SK-N-SH (cell line): ENCODE results near the gene E2F4. TPM values are rescaled to one million over a fixed set of nuclear protein-coding genes. Genes with fewer than 3 reads are reported as not detected.
A peak's percentile ranks its signal among the peaks of the same experiment; 100 is the strongest.

Source experiments
- CTCF ChIA-PET: fragments of 300-600, 350-600 bp; formaldehyde crosslinking; extraction: SDS; loops from one replicate; lab custom pipeline; 2021; lab: Yijun Ruan, JAX
- POLR2A ChIA-PET: fragments of 350-600 bp; sonication (Branson Sonifier 250); formaldehyde crosslinking; extraction: SDS; loops from one replicate; lab custom pipeline; 2020; ENCODE audit warnings: antibody characterized with exemption, inconsistent platforms; lab: Yijun Ruan, JAX
- DNase-seq: peaks from one replicate; pipeline ENCODE4 v3.0.0; 2012
- H2AFZ ChIP-seq: fragments of 200-600 bp; sonication (generic); 2 replicates; pipeline ENCODE4 v1.8.1; 2016; ENCODE audit warnings: antibody characterized with exemption, mild to moderate bottlenecking, low read depth
- H3F3A ChIP-seq: fragments of 200-600 bp; sonication (generic); replicated peaks from 2 replicates; pipeline ENCODE3; 2016; ENCODE audit warnings: antibody characterized with exemption, mild to moderate bottlenecking; ENCODE audit not compliant: insufficient read depth
- H3K27ac ChIP-seq, 2 experiments: fragments of 200-500 bp in 1 of 2; fragments of 200-600 bp in 1 of 2; sonication (Bioruptor generic) in 1 of 2; sonication (generic), shearing (Covaris generic) in 1 of 2; 2 replicates each; pipeline versions ENCODE4 v1.5.1 to v1.6.1; 2014 to 2016; ENCODE audit warnings: low read depth in 2 of 2, inconsistent platforms in 1 of 2, low read length in 1 of 2, mild to moderate bottlenecking in 1 of 2, mixed read lengths in 1 of 2
- H3K27me3 ChIP-seq: fragments of 200-600 bp; sonication (generic), shearing (Covaris generic); 2 replicates; pipeline ENCODE4 v1.6.1; 2016; ENCODE audit warnings: mixed run types; ENCODE audit not compliant: insufficient read depth
- H3K36me3 ChIP-seq, 2 experiments: fragments of 200-500 bp in 1 of 2; fragments of 200-600 bp in 1 of 2; sonication (Bioruptor generic) in 1 of 2; sonication (generic) in 1 of 2; replicated peaks in 1 of 2; 2 replicates each; pipeline versions ENCODE3 to v1.5.1; 2014 to 2016; ENCODE audit warnings: low read length in 1 of 2, mild to moderate bottlenecking in 1 of 2; ENCODE audit not compliant: insufficient read depth in 2 of 2, control insufficient read depth in 1 of 2
- H3K4me1 ChIP-seq, 2 experiments: fragments of 200-500 bp in 1 of 2; fragments of 200-600 bp in 1 of 2; sonication (Bioruptor generic) in 1 of 2; sonication (generic), shearing (Covaris generic) in 1 of 2; 2 replicates each; pipeline versions ENCODE4 v1.5.1 to v1.6.1; 2014 to 2016; ENCODE audit warnings: low read depth in 1 of 2, low read length in 1 of 2, mixed run types in 1 of 2; ENCODE audit not compliant: insufficient read depth in 2 of 2, control insufficient read depth in 1 of 2
- H3K4me2 ChIP-seq: fragments of 200-600 bp; sonication (generic), shearing (Covaris generic); 2 replicates; pipeline ENCODE4 v1.6.1; 2017; ENCODE audit warnings: mixed run types
- H3K4me3 ChIP-seq, 2 experiments: fragments of 200-500 bp in 1 of 2; fragments of 200-600 bp in 1 of 2; sonication (Bioruptor generic) in 1 of 2; sonication (generic), shearing (Covaris generic) in 1 of 2; 2 replicates each; pipeline versions ENCODE4 v1.5.1 to v1.8.1; 2014 to 2016; ENCODE audit warnings: low read depth in 2 of 2, inconsistent platforms in 1 of 2, low read length in 1 of 2, mild to moderate bottlenecking in 1 of 2, mixed read lengths in 1 of 2, moderate library complexity in 1 of 2
- H3K79me2 ChIP-seq: fragments of 200-600 bp; sonication (generic); 2 replicates; pipeline ENCODE4 v1.8.1; 2017; ENCODE audit warnings: mild to moderate bottlenecking; ENCODE audit not compliant: insufficient read depth
- H3K9ac ChIP-seq: fragments of 200-600 bp; sonication (generic); 2 replicates; pipeline ENCODE4 v1.6.1; 2017; ENCODE audit warnings: mixed run types
- H3K9me2 ChIP-seq: fragments of 200-600 bp; sonication (generic); 2 replicates; pipeline ENCODE4 v1.6.1; 2017; ENCODE audit warnings: mixed run types
- H3K9me3 ChIP-seq: fragments of 200-600 bp; sonication (generic); 2 replicates; pipeline ENCODE4 v1.6.1; 2017; ENCODE audit warnings: mixed run types, mild to moderate bottlenecking, moderate library complexity
- H4K20me1 ChIP-seq: fragments of 200-600 bp; sonication (generic); 2 replicates; pipeline ENCODE4 v1.6.1; 2017; ENCODE audit warnings: mild to moderate bottlenecking, mixed run types; ENCODE audit not compliant: insufficient read depth
- EP300 ChIP-seq, 2 experiments: IDR thresholded peaks; 2 replicates each; pipeline versions ENCODE4 v1.4.0 to v1.6.1; 2012; ENCODE audit warnings: borderline replicate concordance in 1 of 2, low read depth in 1 of 2, low read length in 1 of 2
- EZH2phosphoT487 ChIP-seq: fragments of 200-600 bp; sonication (generic); IDR thresholded peaks from 2 replicates; pipeline ENCODE4 v1.6.1; 2017; ENCODE audit warnings: low read depth, mixed run types, mild to moderate bottlenecking, antibody characterized with exemption, moderate library complexity, borderline replicate concordance
- FOSL2 ChIP-seq: IDR thresholded peaks from 2 replicates; pipeline ENCODE4 v1.4.0; 2012; ENCODE audit warnings: low read depth, mild to moderate bottlenecking, moderate library complexity, borderline replicate concordance
- GABPA ChIP-seq: IDR thresholded peaks from 2 replicates; pipeline ENCODE4 v1.4.0; 2012; ENCODE audit warnings: low read depth, mild to moderate bottlenecking
- IRF3 ChIP-seq: fragments of 150-350 bp; IDR thresholded peaks from 2 replicates; pipeline ENCODE4 v1.6.1; 2016; ENCODE audit warnings: mild to moderate bottlenecking, low read depth, low read length
- NRF1 ChIP-seq: IDR thresholded peaks from 2 replicates; pipeline ENCODE4 v1.6.1; 2012; ENCODE audit warnings: low read depth, mild to moderate bottlenecking, low read length
- PBX3 ChIP-seq: IDR thresholded peaks from 2 replicates; pipeline ENCODE4; 2012
- POLR2AphosphoS5 ChIP-seq: IDR thresholded peaks from 2 replicates; pipeline ENCODE4 v1.6.1; 2012; ENCODE audit warnings: low read depth, low read length
- SIN3A ChIP-seq: IDR thresholded peaks from 2 replicates; pipeline ENCODE4 v1.6.1; 2012; ENCODE audit warnings: low read depth, mild to moderate bottlenecking, low read length, moderate library complexity, borderline replicate concordance
- TAF1 ChIP-seq: IDR thresholded peaks from 2 replicates; pipeline ENCODE4 v1.6.1; 2012; ENCODE audit warnings: low read depth, mild to moderate bottlenecking, low read length, moderate library complexity, borderline replicate concordance
- USF2 ChIP-seq: fragments of 150-350 bp; IDR thresholded peaks from 2 replicates; pipeline ENCODE4 v1.6.1; 2017; ENCODE audit warnings: antibody characterized with exemption, low read length, low read depth, borderline replicate concordance
- WGBS: methylation state at CpG from one replicate; pipeline ENCODE4 v1.1.6; 2017; ENCODE audit warnings: low lambda C conversion rate; 5-methylcytosine and 5-hydroxymethylcytosine counted together
- polyA plus RNA-seq, 3 experiments: library from polyadenylated mRNA; depleted of rRNA; stranded (reverse); fragments of >200 nt; gene quantifications; 2 replicates each; pipeline ENCODE4 v1.2.3, GENCODE V29; 2012

The E2F4 gene
- polyA plus RNA-seq, 1 of the 3 experiments (the other 2 are of a cell fraction) = 168 TPM

GRCh38 chr16:67183627-67184452 lies 8.1 kb upstream of the E2F4 start, which contains the start of gene MATCAP1 (continued):
- TF ChIP-seq IRF3 (peak; percentile 72), POLR2AphosphoS5 (peak; percentile 56; the same call in 1 of the 2 replicates), TAF1 (no peak), FOSL2 (no peak), USF2 (no peak), EZH2phosphoT487 (no peak), GABPA (no peak), SIN3A (peak; percentile 30; the same call in 1 of the 2 replicates), PBX3 (peak; percentile 98)
- TF ChIP-seq, all 33 proteins: peak for 10

GRCh38 chr16:67184453-67184994 lies 7.4 kb upstream of the E2F4 start:
- Histone ChIP-seq H3K4me1 (peaks cover 22 to 26% of the 10 kb centered on the region in 2 experiments), H3K4me2 (peak overlapping the region; percentile 92), H2AFZ (peak overlapping the region; percentile 58; the same call in 1 of the 2 replicates), H3K79me2 (peaks cover 18% of the 10 kb centered on the region), H4K20me1 (no peaks in the 10 kb centered on the region; the same call in 1 of the 2 replicates), H3K9ac (peak overlapping the region; percentile 96; the same call in 1 of the 2 replicates), H3K27ac (peak overlapping the region; percentile 92 to 97), H3K9me3 (no peaks in the 10 kb centered on the region), H3K4me3 (peak overlapping the region; percentile 81 to 82), H3K36me3 (no peaks in the 10 kb centered on the region), H3K9me2 (no peaks in the 10 kb centered on the region), H3K27me3 (no peaks in the 10 kb centered on the region), H3F3A (peaks cover 34% of the 10 kb centered on the region)
- 97% methylated on average over 6 of the region's 59 CpGs for WGBS
- DNase-seq = peak; percentile 76
- TF ChIP-seq NRF1 (0 out of 2 replicates have a peak, but pooled peaks have one; percentile 35), EP300 (IDR thresholded peaks at IDR 0.05; ENCODE audit: borderline replicate concordance in 1 of 2, low read depth in 1 of 2, low read length in 1 of 2) (no peak)
- CTCF ChIA-PET = interaction anchor here (0.6 to 4.2 kb wide), 24 partner anchors 10 to 289 kb away, joined by 3 to 27 read pairs (median 4); partner anchors contain the start of genes NOL3, TMEM208 and ZDHHC1
- POLR2A ChIA-PET = interaction anchor here (1.0 to 2.0 kb wide), 6 partner anchors 9 to 43 kb away, joined by 3 to 12 read pairs (median 4); partner anchors contain the start of genes HSF4, NOL3 and TMEM208
